ENCODE measurements around the gene TUBA8.
"Not testable (repeated sequence)": the region's sequence is repeated elsewhere in the genome, so short reads cannot be mapped to it uniquely, and the experiment has no call there.

Gene TUBA8

DNA sequence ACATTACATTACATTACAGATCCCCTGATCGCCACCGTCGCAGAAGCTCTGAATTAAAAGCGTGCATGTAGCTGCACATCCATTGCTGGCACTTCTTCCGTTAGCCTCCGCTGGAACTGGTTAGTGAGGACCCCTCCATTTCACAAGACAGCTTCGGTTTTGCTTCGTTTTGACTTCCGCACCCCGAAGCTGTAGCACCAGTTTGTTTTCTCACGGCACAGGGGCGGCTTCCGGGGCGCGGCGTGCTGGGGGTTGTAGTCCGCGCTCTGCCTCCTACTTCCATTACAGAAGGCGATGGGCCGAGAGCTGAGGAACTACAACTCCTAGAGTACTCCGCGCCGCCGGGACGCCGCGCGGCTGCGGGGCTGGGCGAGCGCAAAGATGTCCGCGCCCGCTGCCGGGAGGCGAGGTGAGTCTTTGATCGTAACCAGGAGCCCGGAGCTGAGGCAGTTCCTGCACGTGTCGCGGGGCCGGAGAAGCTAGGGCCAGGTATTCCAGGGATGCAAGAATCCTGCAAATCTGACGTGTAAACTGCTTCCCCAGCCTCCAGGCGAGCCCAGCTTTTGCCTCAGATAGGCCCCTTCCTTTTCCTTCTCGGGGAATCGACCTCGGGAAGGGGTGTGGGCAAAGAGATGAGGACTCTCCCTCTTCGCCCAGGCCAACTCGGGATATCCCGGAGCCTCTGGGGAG lies 32.8 kb upstream of the TUBA8 start, which contains the start of gene PEX26:
Gene PEX26 (plus strand): TSS at position 352 of the 690 bp plus-strand sequence. CDS start 387 bp downstream, outside the sequence.
- DNase-seq: peak; percentile 83

DNA sequence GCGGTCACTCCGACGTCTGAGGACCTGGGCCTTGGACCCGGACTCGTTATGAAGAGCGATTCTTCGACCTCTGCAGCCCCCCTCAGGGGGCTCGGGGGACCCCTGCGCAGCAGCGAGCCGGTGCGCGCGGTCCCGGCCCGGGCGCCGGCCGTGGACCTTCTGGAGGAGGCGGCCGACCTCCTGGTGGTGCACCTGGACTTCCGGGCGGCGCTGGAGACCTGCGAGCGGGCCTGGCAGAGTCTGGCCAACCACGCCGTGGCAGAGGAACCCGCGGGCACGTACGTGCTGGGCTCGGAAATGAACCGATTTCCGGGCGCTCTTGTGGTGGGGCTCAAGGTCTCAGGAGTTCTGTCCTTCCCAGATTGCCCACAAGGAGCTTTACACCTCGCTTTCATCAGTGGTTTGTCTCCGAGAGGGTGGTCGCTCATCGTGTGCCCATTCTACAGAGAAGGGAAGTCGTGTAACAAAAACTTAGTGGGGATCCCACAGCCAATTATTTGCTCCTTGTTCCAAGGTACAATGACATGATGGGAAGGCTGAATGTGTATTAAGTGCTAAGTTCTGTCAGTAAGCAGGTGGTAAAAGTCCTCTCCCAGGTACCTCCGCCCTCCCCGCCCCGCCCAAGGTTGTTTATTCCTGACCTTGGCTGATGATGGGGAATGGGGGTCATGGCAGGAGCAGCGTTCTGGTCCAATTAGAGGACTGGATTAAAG lies 32.1 kb upstream of the TUBA8 start:
- DNase-seq: peak; percentile 23

DNA sequence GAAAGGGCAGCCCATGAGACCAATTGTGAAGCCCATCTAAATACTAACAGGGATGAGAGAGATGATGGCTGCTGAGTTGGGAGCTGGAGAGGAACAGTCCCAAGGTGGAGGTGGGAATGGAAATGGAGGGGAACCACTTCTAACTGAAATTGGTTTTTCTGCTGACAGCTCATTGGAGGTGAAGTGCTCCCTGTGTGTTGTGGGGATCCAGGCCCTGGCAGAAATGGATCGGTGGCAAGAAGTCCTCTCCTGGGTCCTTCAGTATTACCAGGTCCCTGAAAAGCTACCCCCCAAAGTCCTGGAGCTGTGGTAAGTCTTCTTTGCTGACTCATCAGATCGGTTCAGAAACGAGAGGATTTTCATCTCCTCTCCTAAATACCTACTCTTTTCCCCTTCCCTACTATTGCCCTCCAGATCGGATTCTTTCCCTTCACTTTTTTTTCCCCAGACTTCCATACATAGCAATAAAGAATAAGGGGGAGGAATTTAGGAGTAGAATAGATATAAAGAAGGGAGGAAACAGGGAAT lies 30.8 kb upstream of the TUBA8 start:
- no peak for DNase-seq

DNA sequence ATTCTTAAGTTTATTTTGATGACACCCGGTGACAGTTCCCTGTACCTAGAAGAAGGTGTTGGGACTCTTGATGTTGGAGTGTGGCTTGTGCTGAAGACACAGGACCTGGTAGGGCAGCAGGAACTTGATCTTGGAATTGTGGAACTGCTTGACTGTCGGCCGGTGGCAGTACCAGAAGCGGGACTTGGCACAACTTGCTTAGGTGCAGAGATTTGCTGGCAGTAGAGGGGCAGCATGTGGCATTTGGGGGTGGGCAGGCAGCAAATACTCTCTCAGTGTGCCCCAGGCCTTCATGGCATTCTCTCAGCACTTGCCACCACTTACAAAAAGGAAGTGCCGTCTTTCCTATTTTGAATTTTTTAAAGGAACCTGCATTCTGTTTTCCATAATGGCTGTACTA lies 29.2 kb upstream of the TUBA8 start:
- DNase-seq: no peak

DNA sequence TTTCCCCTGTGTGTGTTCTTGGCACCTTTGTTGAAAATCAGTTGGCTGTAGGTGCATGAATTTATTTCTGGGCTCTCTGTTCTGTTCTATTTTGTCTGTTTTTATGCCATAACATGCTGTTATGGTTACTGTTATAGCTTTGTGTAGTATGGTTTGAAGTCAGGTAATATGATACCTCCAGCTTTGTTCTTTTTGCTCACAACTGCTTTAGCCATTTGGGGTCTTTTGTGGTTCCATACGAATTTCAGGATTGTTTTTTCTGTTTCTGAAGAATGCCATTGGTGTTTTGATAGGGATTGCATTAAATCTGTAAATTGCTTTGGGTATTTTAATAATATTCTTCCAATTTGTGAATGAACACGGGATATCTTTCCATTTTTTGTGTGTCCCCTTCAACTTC lies 28.1 kb upstream of the TUBA8 start:
- no peak for DNase-seq

DNA sequence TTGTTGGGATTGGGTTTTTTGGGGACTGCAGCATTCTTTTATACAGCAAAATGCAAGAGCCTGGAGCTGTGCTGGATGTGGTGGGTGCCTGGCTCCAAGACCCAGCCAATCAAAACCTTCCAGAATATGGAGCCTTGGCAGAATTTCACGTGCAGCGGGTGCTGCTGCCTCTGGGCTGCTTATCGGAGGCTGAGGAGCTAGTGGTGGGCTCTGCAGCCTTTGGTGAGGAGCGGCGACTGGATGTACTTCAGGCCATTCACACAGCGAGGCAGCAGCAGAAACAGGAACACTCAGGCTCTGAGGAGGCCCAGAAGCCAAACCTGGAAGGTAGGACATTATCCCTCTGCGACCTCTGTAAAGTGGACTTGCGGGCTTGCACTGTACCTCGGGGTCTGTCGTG lies 27.2 kb upstream of the TUBA8 start:
- no peak for DNase-seq

DNA sequence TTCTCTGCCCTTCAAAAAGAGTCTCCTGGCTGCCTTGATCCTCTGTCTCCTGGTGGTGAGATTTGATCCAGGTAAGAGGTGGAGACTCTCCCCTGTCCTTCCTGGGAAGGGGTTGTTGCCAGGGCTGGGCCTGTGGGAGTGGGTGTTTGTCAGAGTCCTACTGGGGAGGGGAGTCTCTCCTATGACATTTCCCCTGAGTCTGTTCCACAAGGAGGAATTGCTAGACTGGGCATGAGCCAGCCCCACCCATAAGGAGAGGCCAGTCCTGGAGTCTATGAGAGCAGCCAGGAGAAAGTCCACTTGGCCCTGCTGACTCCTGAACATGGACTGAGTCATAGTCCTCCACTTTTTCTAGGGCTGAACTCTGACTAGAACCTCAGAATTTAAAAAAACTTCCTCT lies 25.4 kb upstream of the TUBA8 start:
- DNase-seq: no peak

DNA sequence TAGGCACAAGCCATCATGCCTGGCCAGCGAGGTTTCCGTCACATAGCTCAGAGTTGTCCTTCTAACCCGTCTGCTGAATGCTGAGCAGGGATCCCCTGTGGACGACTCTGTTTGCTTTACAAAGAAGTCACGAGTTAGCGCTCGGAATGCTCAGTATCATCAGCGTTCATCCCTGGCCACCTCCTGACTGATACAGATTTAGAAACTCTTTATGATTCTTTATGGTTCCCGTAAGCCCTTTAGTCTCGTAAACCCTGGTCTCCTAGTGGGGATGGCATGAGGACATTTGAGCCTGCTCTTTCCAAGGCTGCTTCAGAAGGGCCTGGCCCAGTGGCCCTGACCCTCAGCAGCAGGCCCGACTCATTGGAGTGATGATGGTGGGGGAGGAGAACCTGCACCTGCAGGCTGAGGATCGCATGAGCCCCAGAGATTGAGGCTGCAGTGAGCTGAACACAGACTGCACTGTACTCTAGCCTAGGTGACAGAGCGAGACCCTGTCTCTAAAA lies 23.2 kb upstream of the TUBA8 start:
- DNase-seq: no peak

DNA sequence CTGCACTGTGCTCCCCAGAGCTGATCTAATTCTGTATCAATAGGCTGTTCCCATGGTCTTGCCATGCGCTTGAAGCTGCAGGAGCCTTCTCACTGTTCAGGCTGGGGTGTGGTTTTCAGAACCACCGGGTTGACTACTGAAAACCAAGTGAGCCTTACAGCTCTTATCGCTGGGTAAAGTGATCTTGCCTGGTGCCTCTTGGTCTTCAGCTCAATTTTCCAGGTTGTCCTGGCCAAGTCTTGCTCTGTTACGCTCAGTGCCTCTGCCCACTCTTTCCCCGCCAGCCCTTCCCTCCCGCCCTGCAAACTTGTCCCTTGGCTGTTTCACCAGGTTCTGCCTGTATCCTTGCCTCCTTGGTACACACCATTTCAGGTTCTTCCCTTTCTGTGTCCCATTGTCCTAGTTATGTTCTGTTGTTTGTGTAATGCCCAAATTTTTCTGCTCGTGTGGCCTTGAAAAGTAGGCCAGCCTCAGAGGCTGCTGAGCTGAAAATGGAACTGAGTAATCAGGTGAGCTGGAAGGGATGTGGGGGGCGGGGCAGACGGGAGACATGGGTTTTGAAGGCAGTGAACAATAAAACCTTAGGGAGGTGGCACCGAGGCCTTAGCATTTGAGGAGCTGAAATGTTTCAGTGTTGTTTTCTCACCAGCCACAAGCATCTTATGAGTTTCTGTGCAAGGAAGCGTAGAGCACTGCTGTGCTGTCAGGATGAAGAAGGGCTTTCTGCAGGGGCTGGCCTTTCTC lies 21.6 kb upstream of the TUBA8 start:
- DNase-seq: no peak

DNA sequence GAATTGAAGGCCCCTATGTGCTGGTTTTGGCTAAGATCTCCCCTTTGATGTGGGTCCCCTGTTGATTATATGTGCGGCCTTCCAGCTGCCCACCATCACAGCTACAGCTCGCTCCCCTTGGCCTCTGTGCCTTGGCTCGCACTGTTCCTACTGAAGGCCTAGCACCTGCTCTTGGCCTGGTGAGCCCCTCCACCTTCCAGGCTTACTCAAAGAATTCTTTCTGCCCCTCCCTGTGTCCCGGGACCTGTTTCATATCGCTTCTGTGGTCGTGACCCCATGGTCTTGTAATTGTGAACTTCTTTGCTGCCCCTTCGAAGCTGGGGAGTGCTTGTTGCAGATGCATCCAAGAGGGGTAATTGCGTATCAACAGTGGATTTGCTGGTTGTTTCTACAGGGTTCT lies 20.3 kb upstream of the TUBA8 start:
- no peak for DNase-seq

DNA sequence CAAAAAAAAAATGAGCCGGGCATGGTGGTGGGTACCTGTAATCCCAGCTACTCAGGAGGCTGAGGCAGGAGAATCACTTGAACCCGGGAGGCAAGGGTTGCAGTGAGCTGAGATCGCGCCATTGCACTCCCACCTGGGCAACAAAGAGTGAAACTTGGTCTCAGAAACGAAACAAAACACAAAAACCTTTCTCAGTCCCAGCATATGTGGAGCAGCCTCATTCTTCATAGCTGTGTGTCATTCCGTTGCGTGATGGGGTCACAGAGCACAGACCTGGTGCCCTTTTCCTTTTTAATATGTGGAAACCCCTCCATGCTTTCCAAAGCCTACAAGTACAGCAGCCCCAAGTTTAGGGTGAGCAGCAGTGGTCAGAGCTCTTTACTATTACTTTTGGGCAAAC lies 19.1 kb upstream of the TUBA8 start:
- DNase-seq: no peak

DNA sequence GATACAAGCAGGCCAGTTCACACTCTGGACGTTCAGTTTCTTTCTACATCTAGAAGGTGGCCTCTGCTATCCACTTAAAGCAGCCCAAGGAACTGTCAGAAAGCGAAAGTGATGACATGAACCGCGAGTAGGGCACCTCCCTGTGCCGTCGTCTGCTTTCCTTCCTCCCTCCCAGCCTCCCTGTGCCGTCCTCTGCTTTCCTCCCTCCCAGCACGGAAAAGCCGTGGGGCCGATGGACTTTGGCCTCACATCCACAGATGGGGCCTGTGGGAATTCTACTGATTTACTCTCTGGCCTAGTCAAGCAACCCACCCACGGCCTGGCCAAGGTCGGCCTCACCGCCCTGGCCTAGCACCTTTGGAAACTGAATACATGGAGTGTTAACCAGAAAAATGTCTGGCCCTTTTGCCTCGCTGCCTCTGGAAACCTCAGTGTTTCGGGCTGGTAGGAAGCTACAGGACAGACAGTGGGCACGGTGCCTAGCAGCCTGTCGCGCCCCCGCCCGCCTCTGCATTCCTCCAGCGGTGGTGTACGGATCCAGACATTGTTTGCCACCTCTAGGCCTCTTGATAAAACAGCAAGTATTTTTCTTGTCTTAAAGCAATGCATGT lies 18.6 kb upstream of the TUBA8 start:
- DNase-seq: no peak

DNA sequence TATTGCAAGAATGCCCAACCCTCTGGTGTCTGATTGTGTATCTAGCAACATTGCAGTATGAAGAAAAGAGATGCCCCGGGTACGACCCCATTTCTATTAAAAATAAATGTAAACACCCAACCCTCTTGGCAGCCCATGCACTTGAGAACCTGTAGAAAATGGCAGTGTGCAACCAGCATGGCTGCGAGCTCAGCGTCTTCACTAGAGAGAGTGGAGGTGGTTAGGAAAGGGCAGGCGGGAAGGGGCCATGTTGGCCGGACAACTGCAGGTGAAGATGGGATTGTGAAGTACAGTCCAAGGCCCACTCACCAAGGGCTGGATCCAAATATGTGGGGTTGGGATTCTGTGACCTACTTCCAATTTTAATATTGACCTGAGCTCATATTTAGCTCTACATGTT lies 16.9 kb upstream of the TUBA8 start:
- DNase-seq: no peak

DNA sequence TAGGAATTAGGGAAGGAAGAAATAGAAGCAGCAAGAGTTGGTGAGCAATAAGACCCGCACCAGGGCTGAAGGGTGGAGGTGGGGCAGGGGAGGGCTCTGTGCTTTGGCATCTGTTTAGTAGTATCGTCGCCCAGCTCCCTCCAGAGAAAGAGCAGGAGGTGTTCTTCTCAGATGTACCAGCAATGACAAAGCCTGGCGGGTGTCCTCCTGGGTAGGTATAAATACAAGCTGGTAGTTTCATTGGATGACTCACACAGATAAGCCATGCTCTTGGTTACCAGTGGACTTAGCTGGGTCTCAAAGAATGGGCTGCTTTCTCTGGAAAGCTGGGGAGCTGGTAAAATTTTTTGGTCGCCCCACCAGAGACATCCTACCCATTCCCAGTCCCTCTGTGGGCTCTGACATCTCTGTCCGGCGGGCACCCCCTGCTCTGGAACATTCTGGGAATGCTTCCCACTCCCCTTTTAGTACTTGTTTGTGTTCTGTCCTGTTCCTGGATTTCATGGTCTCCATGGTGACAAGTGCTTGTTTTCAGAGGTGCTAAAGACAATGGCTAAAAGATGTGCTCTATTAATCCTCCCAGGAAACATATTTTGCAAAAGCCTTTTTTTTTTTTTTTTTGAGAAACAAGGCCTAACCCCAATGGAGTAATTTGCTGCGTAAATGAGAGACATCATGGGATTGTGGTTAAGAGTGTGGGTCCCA lies 15.4 kb upstream of the TUBA8 start:
- no peak for DNase-seq

DNA sequence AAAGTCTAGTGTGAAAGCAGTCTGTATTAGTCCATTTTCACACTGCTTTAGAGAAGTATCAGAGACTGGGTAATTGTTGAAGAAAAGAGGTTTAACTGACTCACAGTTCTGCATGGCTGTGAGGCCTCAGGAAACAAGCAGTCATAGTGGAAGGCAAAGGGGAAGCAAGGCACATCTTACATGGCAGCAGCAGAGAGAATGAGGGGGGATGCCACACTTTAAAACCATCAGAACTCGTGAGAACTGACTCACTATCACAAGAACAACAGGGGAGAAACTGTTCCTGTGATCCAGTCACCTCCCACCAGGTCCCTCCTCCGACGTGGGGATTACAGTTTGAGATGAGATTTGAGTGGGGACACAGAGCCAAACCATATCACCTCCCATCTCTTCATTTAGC lies 13.8 kb upstream of the TUBA8 start:
- no peak for DNase-seq

DNA sequence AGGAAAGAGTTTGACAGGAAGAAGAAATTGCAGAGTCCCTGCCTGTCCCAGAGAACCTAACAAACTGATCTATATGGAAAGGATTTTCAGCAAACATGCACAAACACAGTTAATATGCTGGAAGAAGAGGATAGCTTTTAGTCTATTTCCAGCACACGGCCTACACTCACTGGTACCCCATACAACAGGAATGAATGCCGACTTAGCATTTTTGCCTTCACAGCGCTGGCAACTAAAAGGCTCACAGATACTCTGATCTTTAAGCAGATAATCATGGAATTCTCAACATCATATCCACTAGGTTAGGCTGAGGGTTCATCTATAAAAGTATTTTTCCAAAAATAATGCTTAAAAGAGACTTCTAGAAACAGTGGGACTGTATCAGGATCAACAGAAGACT lies 9.8 kb upstream of the TUBA8 start:
- DNase-seq: no peak

DNA sequence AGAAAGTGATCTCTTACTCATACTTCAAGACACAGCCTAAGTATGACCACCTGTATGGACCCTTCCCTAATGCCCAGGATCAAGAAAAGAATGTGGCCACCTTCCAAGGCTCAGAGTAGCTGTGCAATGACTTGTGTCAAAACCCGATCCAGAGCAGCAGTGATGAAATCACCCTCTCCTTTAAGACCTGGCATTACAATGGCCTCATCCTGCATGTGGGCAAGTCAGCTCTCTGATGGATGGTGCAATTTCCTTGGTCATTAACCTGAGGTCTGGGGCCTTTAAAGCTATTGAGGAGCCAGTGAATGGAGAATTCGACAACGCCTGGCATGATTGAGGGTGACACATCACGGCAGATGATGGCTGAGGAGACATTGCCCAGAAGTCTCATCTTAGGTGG lies 9.1 kb upstream of the TUBA8 start:
- DNase-seq: no peak

DNA sequence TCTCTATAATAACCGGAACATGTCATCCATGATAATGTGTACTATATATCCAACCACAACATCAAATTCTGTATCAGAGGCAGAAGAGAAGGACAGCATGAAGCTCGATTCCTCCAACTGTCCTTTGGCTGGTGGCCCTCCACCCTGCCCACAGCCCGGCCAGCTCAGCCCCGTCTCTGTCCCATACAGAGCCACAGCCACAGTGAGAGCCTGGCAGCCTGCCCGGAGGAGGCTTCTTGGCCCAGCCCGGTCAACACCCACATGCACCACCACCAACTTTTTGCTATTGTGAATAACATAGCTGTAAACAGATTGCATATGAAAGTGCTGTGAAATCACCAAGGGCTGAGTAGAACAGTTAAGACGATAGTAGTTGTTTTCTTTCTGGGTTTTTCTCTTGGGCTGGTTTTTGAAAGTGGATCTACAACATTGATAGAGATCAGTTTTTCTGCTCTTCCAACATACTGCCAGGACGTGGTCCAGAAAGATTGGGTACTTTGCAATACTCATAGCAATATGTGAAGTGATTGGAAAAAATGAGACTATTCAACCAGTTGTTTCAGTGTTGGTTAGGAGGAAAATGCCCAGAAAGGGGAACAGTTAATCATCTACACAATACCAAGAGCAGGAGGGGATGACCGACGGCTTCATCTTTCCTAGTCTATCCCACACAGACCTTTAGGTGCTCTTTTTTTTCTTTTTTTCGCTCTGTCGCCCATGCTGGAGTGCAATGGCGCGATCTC lies 6.9 kb upstream of the TUBA8 start:
- no peak for DNase-seq

DNA sequence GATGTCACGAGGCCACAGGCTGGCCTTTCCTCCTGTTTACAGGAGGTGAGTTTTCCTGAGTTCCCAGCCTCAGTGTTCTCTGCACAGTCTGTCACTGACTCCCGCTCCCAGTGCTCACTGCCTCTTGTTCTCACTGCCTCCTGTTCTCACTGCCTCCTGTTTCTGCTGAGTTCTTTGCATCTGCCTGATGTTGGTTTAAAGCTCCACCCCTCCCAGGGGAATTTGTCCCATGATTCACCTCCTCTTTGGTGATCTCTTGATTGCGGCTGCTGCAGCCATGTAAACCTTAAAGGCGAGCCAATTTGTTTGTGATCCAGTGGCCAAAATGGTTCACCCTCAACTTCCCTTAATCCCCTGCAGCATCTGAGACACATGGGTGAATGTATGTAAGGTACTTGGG lies 6.0 kb upstream of the TUBA8 start:
- no peak for DNase-seq

DNA sequence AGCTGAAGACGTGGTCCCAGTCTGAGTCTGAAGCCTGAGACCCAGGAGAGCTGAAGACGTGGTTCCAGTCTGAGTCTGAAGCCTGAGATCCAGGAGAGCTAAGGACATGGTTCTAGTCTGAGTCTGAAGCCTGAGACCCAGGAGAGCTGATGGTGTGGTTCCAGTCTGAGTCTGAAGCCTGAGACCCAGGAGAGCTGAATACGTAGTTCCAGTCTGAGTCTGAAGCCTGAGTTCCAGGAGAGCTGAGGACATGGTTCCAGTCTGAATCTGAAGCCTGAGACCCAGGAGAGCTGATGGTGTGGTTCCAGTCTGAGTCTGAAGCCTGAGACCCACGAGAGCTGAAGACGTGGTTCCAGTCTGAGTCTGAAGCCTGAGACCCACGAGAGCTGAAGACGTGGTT lies 4.6 kb upstream of the TUBA8 start:
- DNase-seq: not testable (repeated sequence)

DNA sequence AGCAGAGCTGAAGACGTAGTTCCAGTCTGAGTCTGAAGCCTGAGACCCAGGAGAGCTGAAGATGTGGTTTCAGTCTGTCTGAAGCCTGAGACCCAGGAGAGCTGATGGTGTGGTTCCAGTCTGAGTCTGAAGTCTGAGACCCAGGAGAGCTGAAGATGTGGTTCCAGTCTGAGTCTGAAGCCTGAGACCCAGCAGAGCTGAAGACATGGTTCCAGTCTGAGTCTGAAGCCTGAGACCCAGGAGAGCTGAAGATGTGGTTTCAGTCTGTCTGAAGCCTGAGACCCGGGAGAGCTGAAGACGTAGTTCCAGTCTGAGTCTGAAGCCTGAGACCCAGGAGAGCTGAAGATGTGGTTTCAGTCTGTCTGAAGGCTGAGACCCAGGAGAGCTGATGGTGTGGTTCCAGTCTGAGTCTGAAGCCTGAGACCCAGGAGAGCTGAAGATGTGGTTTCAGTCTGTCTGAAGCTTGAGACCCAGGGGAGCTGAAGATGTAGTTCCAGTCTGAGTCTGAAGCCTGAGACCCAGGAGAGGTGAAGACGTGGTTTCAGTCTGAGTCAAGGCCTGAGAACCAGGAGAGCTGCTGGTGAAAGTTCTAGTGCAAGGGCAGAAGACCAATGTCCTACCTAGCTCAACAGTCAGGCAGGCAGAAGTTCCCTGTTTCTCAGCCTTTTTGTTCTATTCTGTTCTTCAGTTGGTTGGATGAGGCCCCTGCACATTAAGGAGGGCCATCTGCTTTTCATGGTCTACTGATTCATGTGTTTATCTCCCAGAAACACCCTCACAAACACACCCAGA lies 3.9 kb upstream of the TUBA8 start:
- DNase-seq: not testable (repeated sequence)

Measured in KG1 (cell line).